ENCODE results near the gene RNF144B.

The RNF144B gene

DNA sequence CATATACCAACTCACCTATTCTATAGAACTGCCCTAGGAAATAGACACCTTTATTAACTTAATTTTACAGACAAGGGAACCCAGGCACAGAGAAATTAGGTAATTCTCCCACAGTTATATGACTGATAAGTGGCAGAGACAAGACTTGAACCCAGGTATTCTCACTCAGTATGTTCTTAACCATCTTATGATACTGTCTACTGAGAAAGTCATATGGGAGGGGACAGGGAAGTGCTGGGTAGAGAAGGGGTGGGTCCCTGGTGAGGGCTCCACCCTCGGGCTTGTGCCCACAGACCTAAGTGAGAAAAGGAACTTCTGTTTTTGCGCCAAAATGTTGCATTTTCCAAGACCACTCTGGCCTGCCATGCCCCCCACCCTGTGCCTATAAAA is 123.5 kb downstream of the RNF144B start:
- DNase-seq (ENCODE audit: low read depth) = no peak

GRCh38 chr6:18511211-18511610 is 124.1 kb downstream of the RNF144B start:
- TF ChIP-seq CTCF (conservative IDR thresholded peaks at IDR 0.05; ENCODE audit: low read depth, low read length) = no peak

More for the DNA sequence above, 123.5 kb downstream of the RNF144B start:
- no peak overlapping the region for H3K4me3 ChIP-seq (ENCODE audit: low read depth, low read length)
- no peak for TF ChIP-seq CTCF (conservative IDR thresholded peaks at IDR 0.05; ENCODE audit: low read depth, low read length)

GRCh38 chr6:18513253-18513798 is 126.2 kb downstream of the RNF144B start:
- no peak for DNase-seq (ENCODE audit: low read depth)
- no peak overlapping the region for H3K4me3 ChIP-seq (ENCODE audit: low read depth, low read length)
- no peak for TF ChIP-seq CTCF (conservative IDR thresholded peaks at IDR 0.05; ENCODE audit: low read depth, low read length)

More at GRCh38 chr6:18511211-18511610, 124.1 kb downstream of the RNF144B start:
- no peak overlapping the region for H3K4me3 ChIP-seq (ENCODE audit: low read depth, low read length)
- no peak for DNase-seq (ENCODE audit: low read depth)

DNA sequence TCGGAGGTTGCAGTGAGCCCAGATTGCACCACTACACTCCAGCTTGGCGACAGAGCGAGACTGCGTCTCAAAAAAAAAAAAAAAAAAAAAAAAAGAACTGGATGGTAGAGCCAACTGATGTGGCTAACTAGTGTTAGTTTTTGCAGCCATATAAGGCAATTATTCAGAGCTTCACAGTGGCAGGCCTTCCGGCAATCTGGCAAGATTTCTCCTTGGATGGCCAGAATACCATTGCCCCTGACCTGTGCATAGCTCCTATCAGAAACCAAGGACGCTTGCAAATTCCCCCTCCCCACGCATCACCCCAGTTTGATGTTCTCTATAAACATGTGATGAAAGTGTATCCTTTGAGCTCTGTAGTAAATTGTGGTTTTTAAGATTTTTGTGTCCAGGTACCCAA is 127.0 kb downstream of the RNF144B start:
- no peak for DNase-seq (ENCODE audit: low read depth)
- no peak overlapping the region for H3K4me3 ChIP-seq (ENCODE audit: low read depth, low read length)
- TF ChIP-seq CTCF (conservative IDR thresholded peaks at IDR 0.05; ENCODE audit: low read depth, low read length) = no peak

DNA sequence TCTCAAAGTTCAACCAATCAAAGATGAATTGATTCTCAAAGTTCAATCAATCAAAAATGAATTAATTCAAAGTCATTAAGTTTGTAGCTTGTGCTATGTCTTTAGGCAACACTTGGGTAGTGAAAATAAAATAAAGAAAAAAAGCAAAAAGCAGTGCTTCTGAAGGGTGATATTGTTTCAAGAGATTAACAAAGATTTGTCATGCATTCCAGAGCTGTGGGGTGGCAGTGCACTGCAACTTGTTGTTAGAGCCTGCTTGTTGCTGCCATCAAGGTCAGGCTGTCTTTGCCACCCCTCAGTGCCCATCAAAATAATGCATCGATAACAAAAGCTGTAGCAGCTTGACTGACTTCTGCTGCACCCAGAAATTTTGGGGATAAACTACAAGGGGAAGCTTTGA is 128.6 kb downstream of the RNF144B start:
- no peak for DNase-seq (ENCODE audit: low read depth)
- no peak for TF ChIP-seq CTCF (conservative IDR thresholded peaks at IDR 0.05; ENCODE audit: low read depth, low read length)
- H3K4me3 ChIP-seq (ENCODE audit: low read depth, low read length) = no peak overlapping the region

Data from choroid plexus epithelial cell (primary cell).